Neuronal stem cell (in vitro differentiated cells): ENCODE data around the gene CLTB.

Experiments used
- DNase-seq: peaks from one replicate; pipeline ENCODE4 v3.0.0-alpha.2; 2013; ENCODE audit warnings: low spot score
- H2AFZ ChIP-seq: one replicate; pipeline ENCODE4 v1.6.1; 2013; ENCODE audit warnings: mild to moderate bottlenecking, low read length, inconsistent platforms
- H2AK5ac ChIP-seq: 2 replicates; pipeline ENCODE4 v1.6.1; 2013; ENCODE audit warnings: low read depth, mild to moderate bottlenecking, inconsistent platforms, low read length, moderate library complexity, mixed read lengths
- H2BK120ac ChIP-seq: 2 replicates; pipeline ENCODE4 v1.6.1; 2013; ENCODE audit warnings: low read depth, mild to moderate bottlenecking, inconsistent platforms, low read length, moderate library complexity, mixed read lengths
- H2BK12ac ChIP-seq: one replicate; pipeline ENCODE4 v1.6.1; 2013; ENCODE audit warnings: low read length, inconsistent platforms
- H2BK15ac ChIP-seq: 2 replicates; pipeline ENCODE4 v1.6.1; 2013; ENCODE audit warnings: mild to moderate bottlenecking, low read length, inconsistent platforms, mixed read lengths
- H2BK5ac ChIP-seq: one replicate; pipeline ENCODE4 v1.6.1; 2013; ENCODE audit warnings: inconsistent platforms, mild to moderate bottlenecking, low read length, moderate library complexity
- H3K14ac ChIP-seq: one replicate; pipeline ENCODE4 v1.6.1; 2013; ENCODE audit warnings: low read length, inconsistent platforms
- H3K18ac ChIP-seq: 2 replicates; pipeline ENCODE4 v1.6.1; 2013; ENCODE audit warnings: low read length, inconsistent platforms
- H3K23ac ChIP-seq: 2 replicates; pipeline ENCODE4 v1.6.1; 2013; ENCODE audit warnings: low read depth, mild to moderate bottlenecking, mixed read lengths, low read length, inconsistent platforms; ENCODE audit not compliant: poor library complexity
- H3K27ac ChIP-seq: replicated peaks from 3 replicates; pipeline ENCODE4 v1.5.1; 2013; ENCODE audit warnings: low read length, inconsistent platforms
- H3K27me3 ChIP-seq, 3 experiments: 2 replicates each; pipeline ENCODE4 v1.6.1; 2013; ENCODE audit warnings: low read length in 3 of 3, mild to moderate bottlenecking in 2 of 3, inconsistent platforms in 1 of 3, low read depth in 1 of 3, mixed read lengths in 1 of 3, moderate library complexity in 1 of 3; ENCODE audit not compliant: control insufficient read depth in 3 of 3, insufficient read depth in 3 of 3
- H3K36me3 ChIP-seq, 2 donors: replicated peaks in 1 of 2; 2 replicates each; pipeline ENCODE4 v1.6.1; 2013; ENCODE audit warnings: low read length in 2 of 2; ENCODE audit not compliant: control insufficient read depth in 2 of 2, insufficient read depth in 2 of 2
- H3K4ac ChIP-seq: 2 replicates; pipeline ENCODE4 v1.6.1; 2013; ENCODE audit warnings: inconsistent platforms, mild to moderate bottlenecking, low read length, moderate library complexity
- H3K4me1 ChIP-seq, 2 donors: 1 replicate in 1 of 2; 2 replicates in 1 of 2; pipeline ENCODE4 v1.6.1; 2013; ENCODE audit warnings: low read length in 2 of 2, low read depth in 1 of 2; ENCODE audit not compliant: control insufficient read depth in 2 of 2, insufficient read depth in 1 of 2
- H3K4me2 ChIP-seq: one replicate; pipeline ENCODE4 v1.6.1; 2013; ENCODE audit warnings: mild to moderate bottlenecking, low read length, inconsistent platforms; ENCODE audit not compliant: insufficient read depth, poor library complexity, severe bottlenecking
- H3K4me3 ChIP-seq, 2 donors: 2 replicates each; pipeline ENCODE4 v1.5.1; 2013; ENCODE audit warnings: low read length in 2 of 2, mild to moderate bottlenecking in 2 of 2, inconsistent platforms in 1 of 2, moderate library complexity in 1 of 2
- H3K79me1 ChIP-seq: one replicate; pipeline ENCODE4 v1.6.1; 2013; ENCODE audit warnings: low read depth, mild to moderate bottlenecking, inconsistent platforms, low read length, moderate library complexity
- H3K9ac ChIP-seq: one replicate; pipeline ENCODE4 v1.6.1; 2013; ENCODE audit warnings: mild to moderate bottlenecking, low read depth, low read length, inconsistent platforms; ENCODE audit not compliant: poor library complexity
- H3K9me3 ChIP-seq, 2 donors: replicated peaks in 1 of 2; 2 replicates each; pipeline versions ENCODE3 to v1.6.1; 2013; ENCODE audit warnings: low read length in 2 of 2, mild to moderate bottlenecking in 2 of 2, inconsistent platforms in 1 of 2, low read depth in 1 of 2, mixed read lengths in 1 of 2, moderate library complexity in 1 of 2; ENCODE audit not compliant: control insufficient read depth in 2 of 2, insufficient read depth in 1 of 2
- H4K8ac ChIP-seq: one replicate; pipeline ENCODE4 v1.6.1; 2013; ENCODE audit warnings: low read depth, mild to moderate bottlenecking, inconsistent platforms, low read length, moderate library complexity
- H4K91ac ChIP-seq: one replicate; pipeline ENCODE4 v1.6.1; 2013; ENCODE audit warnings: low read length, low read depth, mild to moderate bottlenecking, inconsistent platforms; ENCODE audit not compliant: poor library complexity
- whole genome bisulfite sequencing, 2 donors: extraction: QIAGEN DNeasy Blood & Tissue Kit; methylation state at CpG; one replicate each; pipeline ENCODE4 v1.1.7; 2013; ENCODE audit warnings: missing lambda C conversion rate in 2 of 2, mixed read lengths in 1 of 2; ENCODE audit not compliant: insufficient read length in 2 of 2, insufficient replicate concordance in 1 of 2; ENCODE audit errors: extremely low coverage in 2 of 2; 5-methylcytosine and 5-hydroxymethylcytosine counted together

Gene CLTB

DNA sequence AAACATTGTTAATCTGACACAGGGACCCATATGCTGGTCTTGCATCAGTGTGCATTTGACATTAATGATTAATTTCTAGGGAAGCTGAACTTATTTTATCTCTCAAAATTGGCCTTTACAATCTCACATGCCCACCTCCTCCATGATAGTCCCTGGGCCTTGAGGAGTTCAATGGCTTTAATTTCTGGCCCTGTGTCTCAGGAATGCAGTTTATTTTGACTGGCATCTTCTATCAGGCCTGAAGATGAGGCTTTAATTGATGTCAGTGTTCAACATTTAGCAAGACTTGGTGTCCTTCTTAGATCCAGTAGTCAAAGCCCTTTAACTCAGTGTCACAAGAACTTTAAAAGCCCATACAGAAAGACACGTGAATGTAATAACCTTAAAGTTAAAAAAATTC is 10.5 kb upstream of the CLTB start:
- no peak overlapping the region for H3K27ac ChIP-seq
- no peaks in the 10 kb centered on the region for H3K4me1 ChIP-seq
- no peak overlapping the region for H3K4ac ChIP-seq
- no peak overlapping the region for H3K14ac ChIP-seq
- H3K79me1 ChIP-seq, result no peaks in the 10 kb centered on the region
- no peak overlapping the region for H2AK5ac ChIP-seq
- no peak overlapping the region for H4K8ac ChIP-seq
- peaks cover 0 to 1% of the 10 kb centered on the region in 2 donors for H3K9me3 ChIP-seq
- no peak overlapping the region for H4K91ac ChIP-seq
- H2BK120ac ChIP-seq, result no peak overlapping the region
- no peak overlapping the region for H2BK5ac ChIP-seq
- H3K18ac ChIP-seq, result no peak overlapping the region
- H3K23ac ChIP-seq, result no peak overlapping the region
- no CpG with 5 or more reads among the region's 1 CpG for WGBS, 2 donors
- no peak overlapping the region for H3K4me2 ChIP-seq
- no peaks in the 10 kb centered on the region for H3K27me3 ChIP-seq
- no peak overlapping the region for H3K9ac ChIP-seq
- no peak overlapping the region for H2BK15ac ChIP-seq
- no peaks in the 10 kb centered on the region for H3K36me3 ChIP-seq
- no peak for DNase-seq
- no peak overlapping the region for H2AFZ ChIP-seq
- H3K4me3 ChIP-seq, result no peak overlapping the region
- H2BK12ac ChIP-seq, result no peak overlapping the region

- no CpG with 5 or more reads among the region's 1 CpG for WGBS, 2 donors
- H3K36me3 ChIP-seq, result no peaks in the 10 kb centered on the region
- H2AK5ac ChIP-seq, result no peak overlapping the region
Observed at GRCh38 chr5:176425791-176426190, 9.5 kb upstream of the CLTB start.

GRCh38 chr5:176425138-176425537 is 8.8 kb upstream of the CLTB start:
- H3K4me3 ChIP-seq, result no peak overlapping the region
- no peak overlapping the region for H3K14ac ChIP-seq
- no peak overlapping the region for H4K91ac ChIP-seq
- H3K23ac ChIP-seq, result no peak overlapping the region
- no peak overlapping the region for H2BK12ac ChIP-seq
- no CpG with 5 or more reads among the region's 1 CpG for WGBS, 2 donors
- DNase-seq, result no peak
- no peak overlapping the region for H3K18ac ChIP-seq
- no peak overlapping the region for H3K27ac ChIP-seq
- H3K9me3 ChIP-seq, result peaks cover 4 to 5% of the 10 kb centered on the region in 2 donors
- H4K8ac ChIP-seq, result no peak overlapping the region
- H3K79me1 ChIP-seq, result no peaks in the 10 kb centered on the region
- no peak overlapping the region for H2AFZ ChIP-seq
- H2BK120ac ChIP-seq, result no peak overlapping the region
- no peak overlapping the region for H3K4ac ChIP-seq
- H2AK5ac ChIP-seq, result no peak overlapping the region
- H2BK5ac ChIP-seq, result no peak overlapping the region
- H3K27me3 ChIP-seq, result no peaks in the 10 kb centered on the region
- no peak overlapping the region for H2BK15ac ChIP-seq
- H3K4me1 ChIP-seq, result no peaks in the 10 kb centered on the region
- H3K36me3 ChIP-seq, result no peaks in the 10 kb centered on the region
- H3K4me2 ChIP-seq, result no peak overlapping the region
- H3K9ac ChIP-seq, result no peak overlapping the region

More at GRCh38 chr5:176425791-176426190, 9.5 kb upstream of the CLTB start:
- H2BK120ac ChIP-seq, result no peak overlapping the region
- no peaks in the 10 kb centered on the region for H3K79me1 ChIP-seq
- no peak overlapping the region for H3K4ac ChIP-seq
- H2BK15ac ChIP-seq, result no peak overlapping the region
- H3K4me3 ChIP-seq, result no peak overlapping the region
- no peak overlapping the region for H2AFZ ChIP-seq
- H4K91ac ChIP-seq, result no peak overlapping the region
- H3K27ac ChIP-seq, result no peak overlapping the region
- no peak overlapping the region for H3K18ac ChIP-seq
- H2BK12ac ChIP-seq, result no peak overlapping the region
- H3K9me3 ChIP-seq, result peaks cover 1 to 5% of the 10 kb centered on the region in 2 donors
- no peak overlapping the region for H4K8ac ChIP-seq
- H2BK5ac ChIP-seq, result no peak overlapping the region
- no peak overlapping the region for H3K23ac ChIP-seq
- no peaks in the 10 kb centered on the region for H3K4me1 ChIP-seq
- no peak for DNase-seq
- no peaks in the 10 kb centered on the region for H3K27me3 ChIP-seq
- H3K4me2 ChIP-seq, result no peak overlapping the region
- no peak overlapping the region for H3K14ac ChIP-seq
- no peak overlapping the region for H3K9ac ChIP-seq

GRCh38 chr5:176424181-176424580 is 7.8 kb upstream of the CLTB start:
- H3K9me3 ChIP-seq, result peaks cover 5% of the 10 kb centered on the region in 2 donors
- H3K27ac ChIP-seq, result no peak overlapping the region
- H4K8ac ChIP-seq, result no peak overlapping the region
- H3K79me1 ChIP-seq, result no peaks in the 10 kb centered on the region
- no peak overlapping the region for H2BK12ac ChIP-seq
- WGBS, 2 donors, result no CpG with 5 or more reads among the region's 3 CpGs
- H3K14ac ChIP-seq, result no peak overlapping the region
- H3K4ac ChIP-seq, result no peak overlapping the region
- no peaks in the 10 kb centered on the region for H3K36me3 ChIP-seq
- H4K91ac ChIP-seq, result no peak overlapping the region
- no peak overlapping the region for H2BK120ac ChIP-seq
- no peak for DNase-seq
- no peak overlapping the region for H2BK5ac ChIP-seq
- no peak overlapping the region for H3K4me3 ChIP-seq
- H3K27me3 ChIP-seq, result no peaks in the 10 kb centered on the region
- H3K4me2 ChIP-seq, result no peak overlapping the region
- H3K9ac ChIP-seq, result no peak overlapping the region
- no peak overlapping the region for H2AK5ac ChIP-seq
- no peak overlapping the region for H3K23ac ChIP-seq
- no peak overlapping the region for H2AFZ ChIP-seq
- no peak overlapping the region for H3K18ac ChIP-seq
- no peak overlapping the region for H2BK15ac ChIP-seq
- no peaks in the 10 kb centered on the region for H3K4me1 ChIP-seq
